GM23338 (cell line): Measurements from ENCODE around the gene PNPLA8. TPM values are rescaled to one million over a fixed set of nuclear protein-coding genes. Genes with fewer than 3 reads are reported as not detected.

Experiments
- ATAC-seq: fragments of 200-7000 bp; cut with Tn5 transposase; 3 replicates; pipeline ENCODE4 v1.9.1; 2020
- DNase-seq: peaks from one replicate; pipeline ENCODE4 v3.0.0-alpha.2; 2015; ENCODE audit warnings: low spot score
- H2AFZ ChIP-seq: fragments of 200-600 bp; sonication (generic); 2 replicates; pipeline ENCODE4 v1.8.0; 2016; ENCODE audit warnings: antibody characterized with exemption, mild to moderate bottlenecking, moderate library complexity
- H3F3A ChIP-seq: fragments of 200-600 bp; sonication (generic); replicated peaks from 2 replicates; pipeline ENCODE4 v1.8.0; 2017; ENCODE audit warnings: antibody characterized with exemption, mixed run types, low read depth
- H3K27ac ChIP-seq: fragments of 200-600 bp; sonication (generic); 2 replicates; pipeline ENCODE4 v1.6.1; 2016; ENCODE audit warnings: low read depth
- H3K27me3 ChIP-seq: fragments of 200-600 bp; sonication (generic); 2 replicates; pipeline ENCODE4 v1.8.0; 2016; ENCODE audit warnings: mild to moderate bottlenecking, mixed run types, moderate library complexity; ENCODE audit not compliant: insufficient read depth
- H3K36me3 ChIP-seq: fragments of 200-600 bp; sonication (generic); 2 replicates; pipeline ENCODE4 v1.8.0; 2016; ENCODE audit warnings: mild to moderate bottlenecking; ENCODE audit not compliant: insufficient read depth
- H3K4me1 ChIP-seq: fragments of 200-600 bp; sonication (generic); 2 replicates; pipeline ENCODE4 v1.8.0; 2016; ENCODE audit warnings: mild to moderate bottlenecking, moderate library complexity; ENCODE audit not compliant: insufficient read depth
- H3K4me2 ChIP-seq: fragments of 200-600 bp; sonication (generic); 2 replicates; pipeline ENCODE4 v1.7.1; 2017; ENCODE audit warnings: mixed run types
- H3K4me3 ChIP-seq: fragments of 200-600 bp; sonication (generic); 2 replicates; pipeline ENCODE4 v1.6.1; 2016; ENCODE audit warnings: mixed run types
- H3K79me2 ChIP-seq: fragments of 200-600 bp; sonication (generic); replicated peaks from 2 replicates; pipeline ENCODE4 v1.8.0; 2017; ENCODE audit warnings: mild to moderate bottlenecking; ENCODE audit not compliant: insufficient read depth
- H3K9me2 ChIP-seq: fragments of 200-600 bp; sonication (generic); 2 replicates; pipeline ENCODE4 v1.8.0; 2017; ENCODE audit not compliant: insufficient read depth
- H4K20me1 ChIP-seq: fragments of 200-600 bp; sonication (generic); replicated peaks from 2 replicates; pipeline ENCODE4 v1.8.0; 2017; ENCODE audit warnings: mild to moderate bottlenecking; ENCODE audit not compliant: insufficient read depth
- H3K27ac Mint-ChIP-seq: 2 replicates; pipeline ENCODE4 v1.8.0; 2020; ENCODE audit warnings: inconsistent platforms, mild to moderate bottlenecking, moderate library complexity, mixed read lengths
- H3K27me3 Mint-ChIP-seq: 3 replicates; pipeline ENCODE4 v1.8.0; 2022; ENCODE audit warnings: low read depth, mild to moderate bottlenecking, moderate library complexity, mixed read lengths, inconsistent platforms; ENCODE audit not compliant: insufficient read depth, poor library complexity
- H3K36me3 Mint-ChIP-seq: 3 replicates; pipeline ENCODE4 v1.8.0; 2021; ENCODE audit warnings: low read depth, mild to moderate bottlenecking, inconsistent platforms, moderate library complexity, mixed read lengths
- H3K4me1 Mint-ChIP-seq: 3 replicates; pipeline ENCODE4 v1.8.0; 2020; ENCODE audit warnings: mild to moderate bottlenecking, inconsistent platforms, mixed read lengths
- H3K4me3 Mint-ChIP-seq: 3 replicates; pipeline ENCODE4 v1.8.0; 2021; ENCODE audit warnings: moderate library complexity, mild to moderate bottlenecking, inconsistent platforms, mixed read lengths
- H3K9me3 Mint-ChIP-seq: 3 replicates; pipeline ENCODE4 v1.8.0; 2020; ENCODE audit warnings: moderate library complexity, mild to moderate bottlenecking, inconsistent platforms, mixed read lengths
- CREB1 ChIP-seq: fragments of 250-450 bp; sonication (Bioruptor Pico); IDR thresholded peaks from 2 replicates; pipeline ENCODE4 v1.5.0; 2020; ENCODE audit warnings: low read depth, mild to moderate bottlenecking, moderate library complexity
- EZH2 ChIP-seq: fragments of 200-600 bp; sonication (generic); IDR thresholded peaks from one replicate; pipeline ENCODE4 v1.8.0; 2017; ENCODE audit warnings: antibody characterized with exemption, mild to moderate bottlenecking, low read depth; ENCODE audit not compliant: unreplicated experiment
- EZH2phosphoT487 ChIP-seq: fragments of 200-600 bp; sonication (generic); IDR thresholded peaks from one replicate; pipeline ENCODE4 v1.8.1; 2018; ENCODE audit warnings: antibody characterized with exemption; ENCODE audit not compliant: unreplicated experiment
- JUNB ChIP-seq: IDR thresholded peaks from one replicate; pipeline ENCODE4 v1.6.1; 2016; ENCODE audit warnings: antibody characterized with exemption; ENCODE audit not compliant: unreplicated experiment
- NANOG ChIP-seq: IDR thresholded peaks from 2 replicates; pipeline ENCODE4 v1.6.1; 2016; ENCODE audit warnings: antibody characterized with exemption, borderline replicate concordance
- POLR2AphosphoS5 ChIP-seq: IDR thresholded peaks from 2 replicates; pipeline ENCODE4 v1.6.1; 2016; ENCODE audit warnings: antibody characterized with exemption, low read depth
- REST ChIP-seq: IDR thresholded peaks from one replicate; pipeline ENCODE4 v1.6.1; 2018; ENCODE audit warnings: antibody characterized with exemption; ENCODE audit not compliant: unreplicated experiment
- STAT1 ChIP-seq: IDR thresholded peaks from one replicate; pipeline ENCODE4 v1.6.1; 2016; ENCODE audit warnings: antibody characterized with exemption; ENCODE audit not compliant: unreplicated experiment
- ZNF114 ChIP-seq: fragments of 250-450 bp; sonication (Bioruptor Pico); IDR thresholded peaks from 2 replicates; pipeline ENCODE4 v1.5.0; 2020; ENCODE audit warnings: mild to moderate bottlenecking, moderate library complexity
- ZNF331 ChIP-seq: fragments of 250-450 bp; sonication (Bioruptor Pico); IDR thresholded peaks from 2 replicates; pipeline ENCODE4 v1.5.0; 2020; ENCODE audit warnings: low read depth, mild to moderate bottlenecking, moderate library complexity
- polyA plus RNA-seq: library from polyadenylated mRNA; unstranded; fragments of >200 nt; fragmentation: Nextera tagmentation; extraction: Ambion mirVana; gene quantifications from 2 replicates; pipeline ENCODE4 v1.2.1, GENCODE V29; 2016
- total RNA-seq: library from RNA; depleted of rRNA; stranded (reverse); fragments of >200 nt; shearing (Covaris generic); gene quantifications from 2 replicates; pipeline ENCODE4 v1.2.3, GENCODE V29; 2014
- TF ChIP-seq, protein P1 (sequence below): IDR thresholded peaks from 2 replicates; pipeline ENCODE4 v1.6.1; 2016; ENCODE audit warnings: antibody characterized with exemption
- TF ChIP-seq, protein P2 (sequence below), 2 experiments: fragments of 200-600 bp in 1 of 2; sonication (generic) in 1 of 2; conservative IDR thresholded peaks; 2 replicates each; pipeline versions ENCODE4 v1.5.1 to v1.6.1; 2016 to 2017; ENCODE audit warnings: antibody characterized with exemption in 2 of 2, low read depth in 2 of 2, mild to moderate bottlenecking in 2 of 2, moderate library complexity in 1 of 2
- TF ChIP-seq, protein P3 (sequence below): fragments of 250-450 bp; sonication (Bioruptor Pico); IDR thresholded peaks from 2 replicates; pipeline ENCODE4 v1.5.0; 2020; ENCODE audit warnings: mild to moderate bottlenecking, moderate library complexity

The PNPLA8 gene
- total and polyA plus RNA-seq, 2 experiments from 2014 or later = 12.5 to 13.6 TPM

DNA sequence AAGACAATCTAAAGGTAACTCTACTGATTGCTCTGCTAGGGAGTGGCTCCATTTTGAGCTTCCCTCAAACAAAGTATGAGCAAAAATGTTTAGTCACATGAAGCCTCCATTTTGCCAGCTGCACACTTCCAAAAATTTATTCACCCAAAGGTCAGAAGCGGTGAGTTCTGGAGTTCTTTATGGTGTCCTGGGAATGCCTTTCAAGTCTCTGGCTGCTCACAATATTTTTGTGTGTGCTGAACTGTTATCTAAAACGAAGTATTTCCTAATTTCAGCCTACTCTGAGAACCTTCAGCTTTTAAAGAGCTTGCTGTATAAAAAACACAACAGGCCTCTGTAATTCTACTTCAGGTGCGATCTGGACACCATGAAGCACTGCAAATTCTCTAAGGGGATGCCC lies 85.3 kb downstream of the PNPLA8 start:
- H3K27ac ChIP-seq = no peak overlapping the region
- H3K36me3 ChIP-seq = no peaks in the 10 kb centered on the region
- no peaks in the 10 kb centered on the region for H3K27me3 Mint-ChIP-seq
- no peak for TF ChIP-seq CREB1 (CRISPR knock-in tag)
- no peak for TF ChIP-seq REST
- TF ChIP-seq, protein P1, sequence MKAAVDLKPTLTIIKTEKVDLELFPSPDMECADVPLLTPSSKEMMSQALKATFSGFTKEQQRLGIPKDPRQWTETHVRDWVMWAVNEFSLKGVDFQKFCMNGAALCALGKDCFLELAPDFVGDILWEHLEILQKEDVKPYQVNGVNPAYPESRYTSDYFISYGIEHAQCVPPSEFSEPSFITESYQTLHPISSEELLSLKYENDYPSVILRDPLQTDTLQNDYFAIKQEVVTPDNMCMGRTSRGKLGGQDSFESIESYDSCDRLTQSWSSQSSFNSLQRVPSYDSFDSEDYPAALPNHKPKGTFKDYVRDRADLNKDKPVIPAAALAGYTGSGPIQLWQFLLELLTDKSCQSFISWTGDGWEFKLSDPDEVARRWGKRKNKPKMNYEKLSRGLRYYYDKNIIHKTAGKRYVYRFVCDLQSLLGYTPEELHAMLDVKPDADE = no peak
- TF ChIP-seq POLR2AphosphoS5 = no peak
- no peak for TF ChIP-seq ZNF114 (CRISPR knock-in tag)
- TF ChIP-seq STAT1 = no peak
- TF ChIP-seq, protein P2, sequence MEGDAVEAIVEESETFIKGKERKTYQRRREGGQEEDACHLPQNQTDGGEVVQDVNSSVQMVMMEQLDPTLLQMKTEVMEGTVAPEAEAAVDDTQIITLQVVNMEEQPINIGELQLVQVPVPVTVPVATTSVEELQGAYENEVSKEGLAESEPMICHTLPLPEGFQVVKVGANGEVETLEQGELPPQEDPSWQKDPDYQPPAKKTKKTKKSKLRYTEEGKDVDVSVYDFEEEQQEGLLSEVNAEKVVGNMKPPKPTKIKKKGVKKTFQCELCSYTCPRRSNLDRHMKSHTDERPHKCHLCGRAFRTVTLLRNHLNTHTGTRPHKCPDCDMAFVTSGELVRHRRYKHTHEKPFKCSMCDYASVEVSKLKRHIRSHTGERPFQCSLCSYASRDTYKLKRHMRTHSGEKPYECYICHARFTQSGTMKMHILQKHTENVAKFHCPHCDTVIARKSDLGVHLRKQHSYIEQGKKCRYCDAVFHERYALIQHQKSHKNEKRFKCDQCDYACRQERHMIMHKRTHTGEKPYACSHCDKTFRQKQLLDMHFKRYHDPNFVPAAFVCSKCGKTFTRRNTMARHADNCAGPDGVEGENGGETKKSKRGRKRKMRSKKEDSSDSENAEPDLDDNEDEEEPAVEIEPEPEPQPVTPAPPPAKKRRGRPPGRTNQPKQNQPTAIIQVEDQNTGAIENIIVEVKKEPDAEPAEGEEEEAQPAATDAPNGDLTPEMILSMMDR (conservative IDR thresholded peaks at IDR 0.05; ENCODE audit: low read depth in 2 of 2) = no peak
- TF ChIP-seq, protein P3, sequence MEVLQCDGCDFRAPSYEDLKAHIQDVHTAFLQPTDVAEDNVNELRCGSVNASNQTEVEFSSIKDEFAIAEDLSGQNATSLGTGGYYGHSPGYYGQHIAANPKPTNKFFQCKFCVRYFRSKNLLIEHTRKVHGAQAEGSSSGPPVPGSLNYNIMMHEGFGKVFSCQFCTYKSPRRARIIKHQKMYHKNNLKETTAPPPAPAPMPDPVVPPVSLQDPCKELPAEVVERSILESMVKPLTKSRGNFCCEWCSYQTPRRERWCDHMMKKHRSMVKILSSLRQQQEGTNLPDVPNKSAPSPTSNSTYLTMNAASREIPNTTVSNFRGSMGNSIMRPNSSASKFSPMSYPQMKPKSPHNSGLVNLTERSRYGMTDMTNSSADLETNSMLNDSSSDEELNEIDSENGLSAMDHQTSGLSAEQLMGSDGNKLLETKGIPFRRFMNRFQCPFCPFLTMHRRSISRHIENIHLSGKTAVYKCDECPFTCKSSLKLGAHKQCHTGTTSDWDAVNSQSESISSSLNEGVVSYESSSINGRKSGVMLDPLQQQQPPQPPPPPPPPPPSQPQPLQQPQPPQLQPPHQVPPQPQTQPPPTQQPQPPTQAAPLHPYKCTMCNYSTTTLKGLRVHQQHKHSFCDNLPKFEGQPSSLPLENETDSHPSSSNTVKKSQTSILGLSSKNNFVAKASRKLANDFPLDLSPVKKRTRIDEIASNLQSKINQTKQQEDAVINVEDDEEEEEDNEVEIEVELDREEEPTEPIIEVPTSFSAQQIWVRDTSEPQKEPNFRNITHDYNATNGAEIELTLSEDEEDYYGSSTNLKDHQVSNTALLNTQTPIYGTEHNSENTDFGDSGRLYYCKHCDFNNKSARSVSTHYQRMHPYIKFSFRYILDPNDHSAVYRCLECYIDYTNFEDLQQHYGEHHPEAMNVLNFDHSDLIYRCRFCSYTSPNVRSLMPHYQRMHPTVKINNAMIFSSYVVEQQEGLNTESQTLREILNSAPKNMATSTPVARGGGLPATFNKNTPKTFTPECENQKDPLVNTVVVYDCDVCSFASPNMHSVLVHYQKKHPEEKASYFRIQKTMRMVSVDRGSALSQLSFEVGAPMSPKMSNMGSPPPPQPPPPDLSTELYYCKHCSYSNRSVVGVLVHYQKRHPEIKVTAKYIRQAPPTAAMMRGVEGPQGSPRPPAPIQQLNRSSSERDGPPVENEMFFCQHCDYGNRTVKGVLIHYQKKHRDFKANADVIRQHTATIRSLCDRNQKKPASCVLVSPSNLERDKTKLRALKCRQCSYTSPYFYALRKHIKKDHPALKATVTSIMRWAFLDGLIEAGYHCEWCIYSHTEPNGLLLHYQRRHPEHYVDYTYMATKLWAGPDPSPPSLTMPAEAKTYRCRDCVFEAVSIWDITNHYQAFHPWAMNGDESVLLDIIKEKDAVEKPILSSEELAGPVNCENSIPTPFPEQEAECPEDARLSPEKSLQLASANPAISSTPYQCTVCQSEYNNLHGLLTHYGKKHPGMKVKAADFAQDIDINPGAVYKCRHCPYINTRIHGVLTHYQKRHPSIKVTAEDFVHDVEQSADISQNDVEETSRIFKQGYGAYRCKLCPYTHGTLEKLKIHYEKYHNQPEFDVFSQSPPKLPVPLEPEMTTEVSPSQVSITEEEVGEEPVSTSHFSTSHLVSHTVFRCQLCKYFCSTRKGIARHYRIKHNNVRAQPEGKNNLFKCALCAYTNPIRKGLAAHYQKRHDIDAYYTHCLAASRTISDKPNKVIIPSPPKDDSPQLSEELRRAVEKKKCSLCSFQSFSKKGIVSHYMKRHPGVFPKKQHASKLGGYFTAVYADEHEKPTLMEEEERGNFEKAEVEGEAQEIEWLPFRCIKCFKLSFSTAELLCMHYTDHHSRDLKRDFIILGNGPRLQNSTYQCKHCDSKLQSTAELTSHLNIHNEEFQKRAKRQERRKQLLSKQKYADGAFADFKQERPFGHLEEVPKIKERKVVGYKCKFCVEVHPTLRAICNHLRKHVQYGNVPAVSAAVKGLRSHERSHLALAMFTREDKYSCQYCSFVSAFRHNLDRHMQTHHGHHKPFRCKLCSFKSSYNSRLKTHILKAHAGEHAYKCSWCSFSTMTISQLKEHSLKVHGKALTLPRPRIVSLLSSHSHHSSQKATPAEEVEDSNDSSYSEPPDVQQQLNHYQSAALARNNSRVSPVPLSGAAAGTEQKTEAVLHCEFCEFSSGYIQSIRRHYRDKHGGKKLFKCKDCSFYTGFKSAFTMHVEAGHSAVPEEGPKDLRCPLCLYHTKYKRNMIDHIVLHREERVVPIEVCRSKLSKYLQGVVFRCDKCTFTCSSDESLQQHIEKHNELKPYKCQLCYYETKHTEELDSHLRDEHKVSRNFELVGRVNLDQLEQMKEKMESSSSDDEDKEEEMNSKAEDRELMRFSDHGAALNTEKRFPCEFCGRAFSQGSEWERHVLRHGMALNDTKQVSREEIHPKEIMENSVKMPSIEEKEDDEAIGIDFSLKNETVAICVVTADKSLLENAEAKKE = no peak
- TF ChIP-seq EZH2 = no peak
- no peak for TF ChIP-seq NANOG
- no peak for TF ChIP-seq EZH2phosphoT487
- no peak for TF ChIP-seq JUNB
- TF ChIP-seq ZNF331 (CRISPR knock-in tag) = no peak
- no peaks in the 10 kb centered on the region for H3K79me2 ChIP-seq
- H3K4me3 ChIP-seq = no peak overlapping the region
- ATAC-seq (no peak), DNase-seq (no peak)
- no peaks in the 10 kb centered on the region for H3K4me1 ChIP-seq
- H3K9me3 Mint-ChIP-seq = peaks cover under 1% of the 10 kb centered on the region; the same call in 1 of the 3 replicates
- no peaks in the 10 kb centered on the region for H3K9me2 ChIP-seq
- no peaks in the 10 kb centered on the region for H3K4me1 Mint-ChIP-seq
- no peaks in the 10 kb centered on the region for H3K27me3 ChIP-seq
- H3K36me3 Mint-ChIP-seq = peaks cover under 1% of the 10 kb centered on the region; the same call in 2 of the 3 replicates
- H4K20me1 ChIP-seq = no peaks in the 10 kb centered on the region
- H3K27ac Mint-ChIP-seq = no peak overlapping the region
- no peak overlapping the region for H3K4me2 ChIP-seq
- H3K4me3 Mint-ChIP-seq = no peak overlapping the region
- H3F3A ChIP-seq = no peaks in the 10 kb centered on the region
- no peak overlapping the region for H2AFZ ChIP-seq
